ENCODE data around the gene ATP5F1D.

The ATP5F1D gene

GRCh38 chr19:1214299-1214861 is 27.2 kb upstream of the ATP5F1D start:
- H3K4me1 ChIP-seq (ENCODE audit: control insufficient read depth, insufficient read depth, low read length), result peaks cover 41% of the 10 kb centered on the region
- H3K36me3 ChIP-seq (ENCODE audit: control insufficient read depth, insufficient read depth, low read length, severe bottlenecking), result peaks cover 12% of the 10 kb centered on the region
- H3K27me3 ChIP-seq (replicated peaks; ENCODE audit: control insufficient read depth, insufficient read depth, low read length), result no peaks in the 10 kb centered on the region
- no peak for DNase-seq (ENCODE audit: low read depth)
- H3K4me3 ChIP-seq (ENCODE audit: low read length), result no peak overlapping the region
- H3K9ac ChIP-seq (ENCODE audit: low read length), result peak overlapping the region; percentile 36
- H3K9me3 ChIP-seq (ENCODE audit: control insufficient read depth, low read length), result no peaks in the 10 kb centered on the region

DNA sequence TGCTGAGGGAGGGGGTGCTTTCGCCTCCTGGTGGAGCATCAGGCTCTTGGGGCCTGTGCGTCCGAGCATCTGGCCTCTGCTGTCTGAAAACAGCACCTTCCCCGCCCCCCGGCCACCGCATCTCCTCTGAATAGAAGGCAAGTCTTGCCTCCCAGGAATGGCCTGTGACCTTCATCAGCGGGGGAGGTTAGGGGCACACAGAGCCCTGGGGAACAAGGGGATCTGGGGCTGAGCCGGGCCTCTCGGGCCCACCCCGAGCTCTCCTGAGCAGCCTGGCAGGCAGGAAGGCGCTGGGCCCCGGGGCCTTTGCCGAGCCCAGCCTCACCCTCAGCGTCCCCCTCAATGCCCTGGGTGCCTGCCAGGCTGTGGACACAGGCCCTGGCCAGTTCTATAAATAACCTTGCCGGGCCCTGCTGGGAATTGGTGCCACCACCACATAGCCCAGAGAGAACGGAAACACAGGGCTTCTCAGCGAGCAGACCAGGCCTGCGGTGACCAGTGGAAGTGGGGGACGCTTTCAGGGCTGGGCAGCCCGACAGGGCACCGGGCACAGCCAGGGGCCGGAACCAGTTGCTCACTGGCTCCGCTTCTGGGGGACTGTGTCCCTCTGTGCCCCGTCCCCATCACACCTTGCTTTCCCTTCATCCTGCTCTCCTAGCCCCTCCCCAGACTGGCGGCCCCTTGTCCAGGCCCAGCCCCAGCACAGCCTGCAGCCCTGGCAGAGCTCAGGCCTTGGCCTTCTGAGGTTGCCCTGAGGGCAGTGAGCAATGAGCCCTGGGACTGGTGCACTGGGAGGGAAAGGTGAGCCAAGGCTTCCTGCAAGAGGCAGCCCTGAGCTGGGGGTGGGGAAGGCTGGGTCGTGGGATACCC is 26.5 kb upstream of the ATP5F1D start:
- Histone ChIP-seq H3K27me3 (replicated peaks; ENCODE audit: control insufficient read depth, insufficient read depth, low read length) (no peaks in the 10 kb centered on the region), H3K9me3 (ENCODE audit: control insufficient read depth, low read length) (no peaks in the 10 kb centered on the region), H3K4me3 (ENCODE audit: low read length) (no peak overlapping the region), H3K36me3 (ENCODE audit: control insufficient read depth, insufficient read depth, low read length, severe bottlenecking) (peaks cover 14% of the 10 kb centered on the region), H3K4me1 (ENCODE audit: control insufficient read depth, insufficient read depth, low read length) (peaks cover 35% of the 10 kb centered on the region), H3K9ac (ENCODE audit: low read length) (peak overlapping the region; percentile 36)
- DNase-seq (ENCODE audit: low read depth), result no peak

DNA sequence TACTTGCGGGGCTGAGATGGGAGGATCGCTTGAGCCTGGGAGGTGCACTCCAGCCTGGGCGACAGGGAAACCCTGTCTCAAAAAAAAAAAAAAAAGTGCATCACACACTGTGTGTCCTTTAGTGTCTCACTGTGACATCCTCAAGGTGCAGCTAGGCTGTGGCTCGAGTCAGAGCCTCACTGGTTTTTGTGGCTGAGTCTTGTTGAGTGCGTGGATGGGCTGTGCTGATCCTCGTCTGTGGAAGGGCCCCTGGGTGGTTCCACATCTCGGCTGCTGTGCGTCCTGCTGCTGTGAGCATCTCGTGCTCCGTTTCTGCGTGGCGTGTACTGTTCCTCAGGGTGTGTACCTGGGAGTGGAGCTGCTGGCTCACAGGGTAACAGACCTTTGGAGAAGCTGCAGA is 24.8 kb upstream of the ATP5F1D start:
- no peaks in the 10 kb centered on the region for H3K9me3 ChIP-seq (ENCODE audit: control insufficient read depth, low read length)
- no peak overlapping the region for H3K4me3 ChIP-seq (ENCODE audit: low read length)
- peaks cover 28% of the 10 kb centered on the region for H3K4me1 ChIP-seq (ENCODE audit: control insufficient read depth, insufficient read depth, low read length)
- H3K27me3 ChIP-seq (replicated peaks; ENCODE audit: control insufficient read depth, insufficient read depth, low read length), result no peaks in the 10 kb centered on the region
- H3K9ac ChIP-seq (ENCODE audit: low read length), result no peak overlapping the region
- no peak for DNase-seq (ENCODE audit: low read depth)
- H3K36me3 ChIP-seq (ENCODE audit: control insufficient read depth, insufficient read depth, low read length, severe bottlenecking), result peaks cover 26% of the 10 kb centered on the region

GRCh38 chr19:1217366-1217765 is 24.2 kb upstream of the ATP5F1D start:
- Histone ChIP-seq H3K4me3 (ENCODE audit: low read length) (no peak overlapping the region), H3K9me3 (ENCODE audit: control insufficient read depth, low read length) (no peaks in the 10 kb centered on the region), H3K27me3 (replicated peaks; ENCODE audit: control insufficient read depth, insufficient read depth, low read length) (no peaks in the 10 kb centered on the region), H3K9ac (ENCODE audit: low read length) (no peak overlapping the region), H3K4me1 (ENCODE audit: control insufficient read depth, insufficient read depth, low read length) (peaks cover 26% of the 10 kb centered on the region), H3K36me3 (ENCODE audit: control insufficient read depth, insufficient read depth, low read length, severe bottlenecking) (peaks cover 32% of the 10 kb centered on the region)
- DNase-seq (ENCODE audit: low read depth), result no peak

DNA sequence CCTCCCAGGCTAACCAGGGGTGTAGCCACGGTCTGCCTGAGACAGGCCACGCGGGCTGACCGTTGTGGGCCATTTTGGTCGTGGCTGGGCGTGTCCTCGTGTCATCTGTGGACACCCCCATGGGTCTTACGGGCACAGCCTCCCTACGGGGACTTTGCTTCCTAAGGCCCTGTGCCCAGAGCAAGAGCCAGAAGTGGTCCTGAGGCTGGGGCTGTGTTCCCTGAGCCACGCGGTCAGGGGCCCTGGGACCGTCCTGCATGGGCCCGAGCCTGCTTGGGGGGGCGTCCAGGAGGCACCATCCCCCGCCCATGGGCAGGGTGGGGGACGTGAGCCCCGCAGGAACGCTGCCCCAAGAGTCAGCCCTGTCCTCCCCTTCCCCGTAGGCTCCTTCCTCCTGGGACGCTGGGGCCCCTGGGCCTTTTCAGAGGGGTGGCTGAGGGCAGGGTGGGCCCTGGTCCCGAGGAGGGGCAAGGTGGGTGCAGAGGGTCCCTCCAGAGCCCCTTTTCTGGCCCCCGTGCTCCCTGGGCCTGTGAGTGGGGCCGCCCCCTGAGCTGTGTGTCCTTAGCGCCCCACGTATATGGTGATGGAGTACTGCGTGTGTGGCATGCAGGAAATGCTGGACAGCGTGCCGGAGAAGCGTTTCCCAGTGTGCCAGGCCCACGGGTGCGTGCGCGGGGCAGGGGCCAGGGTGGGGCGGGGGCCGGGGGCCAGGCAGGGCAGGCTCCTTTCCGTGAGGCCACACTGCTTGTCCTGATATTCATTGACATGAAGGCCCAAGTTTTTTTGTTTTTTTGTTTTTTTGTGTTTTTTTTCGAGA is 22.6 kb upstream of the ATP5F1D start:
- peaks cover 31% of the 10 kb centered on the region for H3K36me3 ChIP-seq (ENCODE audit: control insufficient read depth, insufficient read depth, low read length, severe bottlenecking)
- no peak for DNase-seq (ENCODE audit: low read depth)
- H3K4me3 ChIP-seq (ENCODE audit: low read length), result no peak overlapping the region
- H3K27me3 ChIP-seq (replicated peaks; ENCODE audit: control insufficient read depth, insufficient read depth, low read length), result no peaks in the 10 kb centered on the region
- no peaks in the 10 kb centered on the region for H3K9me3 ChIP-seq (ENCODE audit: control insufficient read depth, low read length)
- no peak overlapping the region for H3K9ac ChIP-seq (ENCODE audit: low read length)
- H3K4me1 ChIP-seq (ENCODE audit: control insufficient read depth, insufficient read depth, low read length), result peaks cover 19% of the 10 kb centered on the region

DNA sequence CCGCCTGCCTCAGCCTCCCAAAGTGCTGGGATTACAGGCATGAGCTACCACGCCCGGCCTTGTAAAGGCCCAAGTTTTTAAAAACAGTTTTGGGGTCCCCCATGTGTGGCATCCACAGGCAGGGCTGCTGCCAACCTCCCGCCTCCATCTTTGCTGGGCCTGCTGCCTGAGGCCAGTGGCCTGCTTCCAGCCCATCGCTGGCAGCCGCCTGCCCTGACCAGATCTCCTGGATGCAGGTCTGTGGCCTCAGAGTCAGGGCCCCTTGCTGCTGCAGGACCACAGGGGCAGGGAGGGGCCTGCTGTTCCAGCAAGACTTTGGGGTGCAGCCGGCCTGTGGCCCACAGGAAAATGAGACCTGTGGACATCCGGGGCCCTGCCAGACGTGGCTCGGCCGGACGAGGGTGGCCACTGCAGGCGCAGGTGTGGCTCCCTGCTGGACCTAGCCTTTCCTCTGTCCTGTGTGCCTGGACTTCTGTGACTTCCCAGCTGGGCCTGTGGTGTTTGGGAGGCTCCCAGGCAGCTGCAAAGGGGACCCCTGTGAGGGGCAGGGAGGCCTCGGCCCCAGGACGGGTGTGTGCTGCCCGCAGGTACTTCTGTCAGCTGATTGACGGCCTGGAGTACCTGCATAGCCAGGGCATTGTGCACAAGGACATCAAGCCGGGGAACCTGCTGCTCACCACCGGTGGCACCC is 21.6 kb upstream of the ATP5F1D start:
- peaks cover 39% of the 10 kb centered on the region for H3K36me3 ChIP-seq (ENCODE audit: control insufficient read depth, insufficient read depth, low read length, severe bottlenecking)
- peaks cover 9% of the 10 kb centered on the region for H3K4me1 ChIP-seq (ENCODE audit: control insufficient read depth, insufficient read depth, low read length)
- H3K4me3 ChIP-seq (ENCODE audit: low read length), result no peak overlapping the region

GRCh38 chr19:1220477-1220930 is 21.0 kb upstream of the ATP5F1D start:
- DNase-seq (ENCODE audit: low read depth), result no peak
- Histone ChIP-seq H3K4me1 (ENCODE audit: control insufficient read depth, insufficient read depth, low read length) (peaks cover 3% of the 10 kb centered on the region), H3K4me3 (ENCODE audit: low read length) (no peak overlapping the region), H3K36me3 (ENCODE audit: control insufficient read depth, insufficient read depth, low read length, severe bottlenecking) (peaks cover 41% of the 10 kb centered on the region), H3K9me3 (ENCODE audit: control insufficient read depth, low read length) (no peaks in the 10 kb centered on the region), H3K27me3 (replicated peaks; ENCODE audit: control insufficient read depth, insufficient read depth, low read length) (no peaks in the 10 kb centered on the region), H3K9ac (ENCODE audit: low read length) (no peak overlapping the region)

More for the DNA sequence above, 21.6 kb upstream of the ATP5F1D start:
- H3K27me3 ChIP-seq (replicated peaks; ENCODE audit: control insufficient read depth, insufficient read depth, low read length), result no peaks in the 10 kb centered on the region
- H3K9me3 ChIP-seq (ENCODE audit: control insufficient read depth, low read length), result no peaks in the 10 kb centered on the region
- H3K9ac ChIP-seq (ENCODE audit: low read length), result no peak overlapping the region
- DNase-seq (ENCODE audit: low read depth), result no peak

- H3K9ac ChIP-seq (ENCODE audit: low read length), result peak overlapping the region; percentile 39
Measured at GRCh38 chr19:1220976-1221903, 20.3 kb upstream of the ATP5F1D start.

GRCh38 chr19:1221904-1222255 is 19.7 kb upstream of the ATP5F1D start:
- H3K9me3 ChIP-seq (ENCODE audit: control insufficient read depth, low read length), result no peaks in the 10 kb centered on the region
- no peak overlapping the region for H3K4me3 ChIP-seq (ENCODE audit: low read length)
- no peaks in the 10 kb centered on the region for H3K27me3 ChIP-seq (replicated peaks; ENCODE audit: control insufficient read depth, insufficient read depth, low read length)
- H3K36me3 ChIP-seq (ENCODE audit: control insufficient read depth, insufficient read depth, low read length, severe bottlenecking), result peaks cover 42% of the 10 kb centered on the region
- DNase-seq (ENCODE audit: low read depth), result no peak
- H3K9ac ChIP-seq (ENCODE audit: low read length), result peak overlapping the region; percentile 39
- no peaks in the 10 kb centered on the region for H3K4me1 ChIP-seq (ENCODE audit: control insufficient read depth, insufficient read depth, low read length)

More at GRCh38 chr19:1220976-1221903, 20.3 kb upstream of the ATP5F1D start:
- Histone ChIP-seq H3K4me1 (ENCODE audit: control insufficient read depth, insufficient read depth, low read length) (peaks cover 2% of the 10 kb centered on the region), H3K27me3 (replicated peaks; ENCODE audit: control insufficient read depth, insufficient read depth, low read length) (no peaks in the 10 kb centered on the region), H3K36me3 (ENCODE audit: control insufficient read depth, insufficient read depth, low read length, severe bottlenecking) (peaks cover 45% of the 10 kb centered on the region), H3K4me3 (ENCODE audit: low read length) (no peak overlapping the region), H3K9me3 (ENCODE audit: control insufficient read depth, low read length) (no peaks in the 10 kb centered on the region)
- DNase-seq (ENCODE audit: low read depth), result no peak

DNA sequence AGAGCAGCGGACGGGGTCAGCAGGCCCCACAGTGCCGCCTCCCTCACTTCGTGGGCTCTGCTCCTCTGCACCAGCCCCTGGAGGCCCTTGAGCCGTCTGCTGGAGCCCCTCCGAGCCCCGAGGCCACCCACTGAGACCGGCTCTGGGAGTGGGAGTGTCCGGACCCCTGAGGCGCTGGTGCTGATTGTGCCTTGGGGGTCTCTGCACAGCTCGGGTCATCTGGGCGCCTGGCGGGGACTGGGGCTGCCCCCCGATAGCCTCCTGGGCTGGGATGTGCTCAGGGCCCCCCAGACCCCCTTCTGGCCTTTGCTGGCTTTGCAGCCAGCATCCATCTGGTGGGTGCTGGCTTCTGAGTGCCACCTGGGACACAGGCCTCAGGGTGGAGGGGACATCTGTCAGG is 19.2 kb upstream of the ATP5F1D start:
- Histone ChIP-seq H3K27me3 (replicated peaks; ENCODE audit: control insufficient read depth, insufficient read depth, low read length) (no peaks in the 10 kb centered on the region), H3K4me3 (ENCODE audit: low read length) (no peak overlapping the region), H3K9ac (ENCODE audit: low read length) (no peak overlapping the region), H3K36me3 (ENCODE audit: control insufficient read depth, insufficient read depth, low read length, severe bottlenecking) (peaks cover 41% of the 10 kb centered on the region), H3K4me1 (ENCODE audit: control insufficient read depth, insufficient read depth, low read length) (no peaks in the 10 kb centered on the region), H3K9me3 (ENCODE audit: control insufficient read depth, low read length) (no peaks in the 10 kb centered on the region)
- DNase-seq (ENCODE audit: low read depth), result no peak

Measured in adipocyte (in vitro differentiated cells).